ENCODE measurements around the gene GAS7. TPM values are rescaled to one million over a fixed set of nuclear protein-coding genes. Genes with fewer than 3 reads are reported as not detected.

GAS7 gene
- total RNA-seq, 1 experiment from 2014 or later, result 6.0 TPM

DNA sequence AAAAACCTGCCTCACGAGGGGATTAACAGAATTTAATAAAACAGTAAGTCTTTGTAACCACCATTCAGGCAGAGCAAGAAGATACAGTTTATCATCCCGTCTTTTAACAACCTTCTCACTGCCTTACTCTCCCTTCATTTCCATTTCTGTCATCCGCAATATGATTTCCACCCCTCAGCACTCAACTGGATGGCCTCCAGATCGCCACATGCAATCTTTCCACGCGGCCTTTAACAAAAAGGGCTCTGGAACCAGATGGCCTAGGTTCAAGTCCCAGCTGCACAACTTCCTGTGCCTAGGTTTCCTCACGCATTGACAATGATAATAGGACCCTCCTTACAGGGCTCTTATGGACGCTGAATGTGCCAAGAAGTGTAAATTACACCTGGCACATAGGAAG lies 103.6 kb downstream of the GAS7 start:
- Mint-ChIP-seq H3K27me3 (ENCODE audit: low read depth) (no peaks in the 10 kb centered on the region; the same call in 1 of the 2 replicates), H3K4me1 (no peaks in the 10 kb centered on the region), H3K27ac (no peak overlapping the region), H3K4me3 (no peak overlapping the region), H3K9me3 (peaks cover 5 to 8% of the 10 kb centered on the region in 2 experiments; a peak in 4 of 5 replicates), H3K36me3 (ENCODE audit: insufficient read depth in 1 of 3, low read depth in 3 of 3) (peaks cover 2 to 8% (median 3%) of the 10 kb centered on the region in 3 experiments; a peak in 4 of 7 replicates)
- H2AK5ac ChIP-seq (ENCODE audit: insufficient read length, low read length), result no peak overlapping the region
- no peaks in the 10 kb centered on the region for H3K4me1 ChIP-seq (ENCODE audit: insufficient read depth, low read length)
- H3K9me3 ChIP-seq (ENCODE audit: control insufficient read depth, low read depth, low read length), result no peaks in the 10 kb centered on the region
- no peaks in the 10 kb centered on the region for H3K27me3 ChIP-seq (ENCODE audit: insufficient read depth, low read length)
- H3K9ac ChIP-seq (ENCODE audit: extremely low read depth, insufficient read length, low read length), result no peak overlapping the region
- H3K23ac ChIP-seq (ENCODE audit: insufficient read length, low read depth, low read length), result no peak overlapping the region
- H3K18ac ChIP-seq (ENCODE audit: insufficient read length, low read depth, low read length), result no peak overlapping the region
- TF ChIP-seq, protein P1, sequence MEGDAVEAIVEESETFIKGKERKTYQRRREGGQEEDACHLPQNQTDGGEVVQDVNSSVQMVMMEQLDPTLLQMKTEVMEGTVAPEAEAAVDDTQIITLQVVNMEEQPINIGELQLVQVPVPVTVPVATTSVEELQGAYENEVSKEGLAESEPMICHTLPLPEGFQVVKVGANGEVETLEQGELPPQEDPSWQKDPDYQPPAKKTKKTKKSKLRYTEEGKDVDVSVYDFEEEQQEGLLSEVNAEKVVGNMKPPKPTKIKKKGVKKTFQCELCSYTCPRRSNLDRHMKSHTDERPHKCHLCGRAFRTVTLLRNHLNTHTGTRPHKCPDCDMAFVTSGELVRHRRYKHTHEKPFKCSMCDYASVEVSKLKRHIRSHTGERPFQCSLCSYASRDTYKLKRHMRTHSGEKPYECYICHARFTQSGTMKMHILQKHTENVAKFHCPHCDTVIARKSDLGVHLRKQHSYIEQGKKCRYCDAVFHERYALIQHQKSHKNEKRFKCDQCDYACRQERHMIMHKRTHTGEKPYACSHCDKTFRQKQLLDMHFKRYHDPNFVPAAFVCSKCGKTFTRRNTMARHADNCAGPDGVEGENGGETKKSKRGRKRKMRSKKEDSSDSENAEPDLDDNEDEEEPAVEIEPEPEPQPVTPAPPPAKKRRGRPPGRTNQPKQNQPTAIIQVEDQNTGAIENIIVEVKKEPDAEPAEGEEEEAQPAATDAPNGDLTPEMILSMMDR (conservative IDR thresholded peaks at IDR 0.05), result no peak
- no peak overlapping the region for H2AFZ ChIP-seq (ENCODE audit: low read length)
- no peaks in the 10 kb centered on the region for H3K79me1 ChIP-seq (ENCODE audit: insufficient read depth, low read depth, low read length, poor library complexity, severe bottlenecking)
- no peaks in the 10 kb centered on the region for H3K79me2 ChIP-seq (ENCODE audit: insufficient read depth, low read length)
- no peak overlapping the region for H2BK15ac ChIP-seq (ENCODE audit: low read depth, low read length)
- no peaks in the 10 kb centered on the region for H4K20me1 ChIP-seq (ENCODE audit: control insufficient read depth, insufficient read depth, insufficient read length)
- no peak overlapping the region for H3K4ac ChIP-seq (ENCODE audit: low read depth, low read length)
- no peak overlapping the region for H2BK20ac ChIP-seq (ENCODE audit: low read depth, low read length, poor library complexity, severe bottlenecking)
- no CpG with 5 or more reads among the region's 8 CpGs for WGBS (ENCODE audit: extremely low coverage, insufficient read length, low lambda C conversion rate)
- H3K23me2 ChIP-seq (ENCODE audit: insufficient read length, low read depth, low read length, poor library complexity, severe bottlenecking), result no peaks in the 10 kb centered on the region
- no peak overlapping the region; the same call in 1 of the 2 replicates for H3K14ac ChIP-seq (ENCODE audit: insufficient read depth, low read length)
- no peak overlapping the region for H4K8ac ChIP-seq (replicated peaks; ENCODE audit: insufficient read length, low read depth, low read length)
- H2BK120ac ChIP-seq (ENCODE audit: low read depth, low read length, poor library complexity, severe bottlenecking), result no peak overlapping the region
- no peak overlapping the region for H2BK12ac ChIP-seq (ENCODE audit: insufficient read length, low read depth, low read length)
- no peak overlapping the region for H3T11ph ChIP-seq (ENCODE audit: low read length)
- H4K91ac ChIP-seq (ENCODE audit: insufficient read length, low read depth, low read length), result no peak overlapping the region
- H4K5ac ChIP-seq (ENCODE audit: insufficient read length, low read depth, low read length), result no peak overlapping the region
- no peak for DNase-seq
- H3K56ac ChIP-seq (ENCODE audit: insufficient read length, low read depth, low read length), result no peak overlapping the region
- H3K4me2 ChIP-seq (ENCODE audit: insufficient read depth, insufficient read length, low read length), result no peak overlapping the region
- no peak overlapping the region for H3K27ac ChIP-seq (ENCODE audit: insufficient read length, low read depth, low read length)
- no peak overlapping the region for H2BK5ac ChIP-seq (ENCODE audit: insufficient read length, low read length)
